Epithelial cell of proximal tubule (primary cell): ENCODE results near the gene TIE1. TPM values are rescaled to one million over a fixed set of nuclear protein-coding genes. Genes with fewer than 3 reads are reported as not detected.

Experiments used
- DNase-seq: peaks from one replicate; pipeline ENCODE4 v3.0.0-alpha.2; 2011; ENCODE audit warnings: low read depth
- H3K4me3 ChIP-seq: 2 replicates; pipeline ENCODE4 v1.5.1; 2011; ENCODE audit warnings: low read depth, mild to moderate bottlenecking, low read length
- CTCF ChIP-seq: conservative IDR thresholded peaks from 2 replicates; pipeline ENCODE4 v1.5.1; 2012; ENCODE audit warnings: low read depth, mild to moderate bottlenecking, low read length
- total RNA-seq: library from RNA; depleted of rRNA; stranded (reverse); fragments of >200 nt; gene quantifications from 2 replicates; pipeline ENCODE4 v1.2.3, GENCODE V29; 2015

The TIE1 gene
- total RNA-seq, 1 donor from 2014 or later, result 1.2 TPM

GRCh38 chr1:43273708-43274107 lies 27.1 kb upstream of the TIE1 start:
- no peak for TF ChIP-seq CTCF
- H3K4me3 ChIP-seq, result no peak overlapping the region
- no peak for DNase-seq

GRCh38 chr1:43274125-43274803 lies 26.5 kb upstream of the TIE1 start:
- no peak overlapping the region for H3K4me3 ChIP-seq
- DNase-seq, result no peak
- no peak for TF ChIP-seq CTCF

GRCh38 chr1:43274804-43275180 lies 26.0 kb upstream of the TIE1 start:
- no peak for TF ChIP-seq CTCF
- DNase-seq, result no peak
- H3K4me3 ChIP-seq, result no peak overlapping the region

- no peak for TF ChIP-seq CTCF
- DNase-seq, result no peak
- H3K4me3 ChIP-seq, result no peak overlapping the region
Observed at GRCh38 chr1:43275826-43276620, 24.8 kb upstream of the TIE1 start.

GRCh38 chr1:43276673-43277072 lies 24.1 kb upstream of the TIE1 start:
- no peak for DNase-seq
- no peak for TF ChIP-seq CTCF
- H3K4me3 ChIP-seq, result no peak overlapping the region

- TF ChIP-seq CTCF, result no peak
- no peak overlapping the region for H3K4me3 ChIP-seq
- no peak for DNase-seq
Observed at GRCh38 chr1:43277116-43277876, 23.5 kb upstream of the TIE1 start.
